OCI-LY7 (cell line): ENCODE measurements around the gene PARG. TPM values are rescaled to one million over a fixed set of nuclear protein-coding genes. Genes with fewer than 3 reads are reported as not detected.
"Not testable (repeated sequence)": the region's sequence is repeated elsewhere in the genome, so short reads cannot be mapped to it uniquely, and the experiment has no call there.

ENCODE experiments used
- BruUV-seq: library from RNA; stranded (reverse); fragments of 400-500 nt; replicated peaks from 2 replicates; lab custom pipeline; 2021; lab: Mats Ljungman, UMichigan
- CTCF ChIA-PET: fragments of 300-600 bp; sonication (Branson Sonifier 250); formaldehyde crosslinking; loops from one replicate; lab custom pipeline; 2022; ENCODE audit warnings: antibody characterized with exemption; ENCODE audit not compliant: unreplicated experiment; lab: Charles Lee
- POLR2A ChIA-PET: fragments of 300-600 bp; sonication (Branson Sonifier 250); formaldehyde crosslinking; loops from one replicate; lab custom pipeline; 2022; ENCODE audit warnings: antibody characterized with exemption; lab: Charles Lee
- DNase-seq: peaks from one replicate; pipeline ENCODE4 v3.0.0-alpha.2; 2015; ENCODE audit warnings: low spot score
- H2AFZ ChIP-seq: fragments of 200-600 bp; sonication (generic), shearing (Covaris generic); 2 replicates; pipeline ENCODE4 v1.6.1; 2014; ENCODE audit warnings: mild to moderate bottlenecking, antibody characterized with exemption, low read length, moderate library complexity
- H3K27ac ChIP-seq: fragments of 200-600 bp; sonication (generic); 2 replicates; pipeline ENCODE4 v1.5.1; 2014; ENCODE audit warnings: mixed run types, low read depth, mild to moderate bottlenecking, moderate library complexity, low read length, inconsistent platforms; ENCODE audit not compliant: poor library complexity, severe bottlenecking
- H3K36me3 ChIP-seq: fragments of 200-600 bp; sonication (generic); 2 replicates; pipeline ENCODE4 v1.6.1; 2014; ENCODE audit warnings: mild to moderate bottlenecking, antibody characterized with exemption, low read length, moderate library complexity, mixed read lengths; ENCODE audit not compliant: insufficient read depth
- H3K4me1 ChIP-seq: fragments of 200-600 bp; sonication (generic); 2 replicates; pipeline ENCODE4 v1.5.1; 2014; ENCODE audit warnings: mild to moderate bottlenecking, low read length; ENCODE audit not compliant: insufficient read depth, poor library complexity, severe bottlenecking
- H3K4me2 ChIP-seq: fragments of 200-600 bp; sonication (generic); 2 replicates; pipeline ENCODE4 v1.6.1; 2014; ENCODE audit warnings: mild to moderate bottlenecking, low read length
- H3K4me3 ChIP-seq: fragments of 200-600 bp; sonication (generic); 2 replicates; pipeline ENCODE4 v1.5.1; 2014; ENCODE audit warnings: mild to moderate bottlenecking, low read depth, low read length; ENCODE audit not compliant: poor library complexity, severe bottlenecking
- H3K79me2 ChIP-seq: fragments of 200-600 bp; sonication (generic); 2 replicates; pipeline ENCODE4 v1.6.1; 2016; ENCODE audit warnings: low read depth, mild to moderate bottlenecking, low read length, moderate library complexity, mixed read lengths; ENCODE audit not compliant: insufficient read depth
- H3K9me2 ChIP-seq: fragments of 200-600 bp; sonication (generic); 2 replicates; pipeline ENCODE4 v1.6.1; 2016; ENCODE audit warnings: mild to moderate bottlenecking, low read length, mixed read lengths; ENCODE audit not compliant: insufficient read depth
- H3K9me3 ChIP-seq: fragments of 200-600 bp; sonication (generic); 2 replicates; pipeline ENCODE4 v1.6.1; 2014; ENCODE audit warnings: mild to moderate bottlenecking, mixed run types, low read length, mixed read lengths
- H4K20me1 ChIP-seq: fragments of 200-600 bp; sonication (generic); 2 replicates; pipeline ENCODE4 v1.6.1; 2014; ENCODE audit warnings: mild to moderate bottlenecking, antibody characterized with exemption, low read length, moderate library complexity, mixed read lengths; ENCODE audit not compliant: insufficient read depth
- intact Hi-C: fragments of 100-400 bp; cut with micrococcal nuclease; formaldehyde crosslinking; loops from one replicate; pipeline ENCODE4 v1.10.0; 2022; ENCODE audit not compliant: unreplicated experiment
- total RNA-seq, 2 experiments: library from RNA; depleted of rRNA in 1 of 2; stranded (reverse); fragments of >200 nt in 1 of 2; shearing (Covaris generic) in 1 of 2; gene quantifications; 2 replicates each; pipeline ENCODE4 v1.2.3, GENCODE V29; 2014 to 2022

The PARG gene
- total RNA-seq, 2 experiments from 2014 or later = 40.5 to 46.9 TPM

- H2AFZ ChIP-seq, DNase-seq, CTCF ChIA-PET, H3K4me1 ChIP-seq, H3K4me2 ChIP-seq, H3K9me2 ChIP-seq, H3K36me3 ChIP-seq, H3K79me2 ChIP-seq, intact Hi-C loops, H3K27ac ChIP-seq, BruUV-seq, H3K4me3 ChIP-seq, POLR2A ChIA-PET, H4K20me1 ChIP-seq, H3K9me3 ChIP-seq: not testable (repeated sequence)
Observed at GRCh38 chr10:49871462-49871861, 70.4 kb downstream of the PARG start.

- H3K36me3 ChIP-seq, H4K20me1 ChIP-seq, H3K4me2 ChIP-seq, CTCF ChIA-PET, H3K9me2 ChIP-seq, intact Hi-C loops, H3K4me1 ChIP-seq, H2AFZ ChIP-seq, H3K4me3 ChIP-seq, POLR2A ChIA-PET, BruUV-seq, DNase-seq, H3K79me2 ChIP-seq, H3K27ac ChIP-seq, H3K9me3 ChIP-seq: not testable (repeated sequence)
Observed at GRCh38 chr10:49859933-49860332, 81.9 kb downstream of the PARG start.

- H3K4me3 ChIP-seq, H3K27ac ChIP-seq, CTCF ChIA-PET, intact Hi-C loops, H3K36me3 ChIP-seq, BruUV-seq, H4K20me1 ChIP-seq, H3K9me2 ChIP-seq, H3K4me1 ChIP-seq, DNase-seq, H3K4me2 ChIP-seq, H3K9me3 ChIP-seq, POLR2A ChIA-PET, H2AFZ ChIP-seq, H3K79me2 ChIP-seq: not testable (repeated sequence)
Observed at GRCh38 chr10:49858697-49859382, 83.0 kb downstream of the PARG start.

- H3K4me2 ChIP-seq, H3K27ac ChIP-seq, H3K79me2 ChIP-seq, H3K9me3 ChIP-seq, H3K9me2 ChIP-seq, H3K4me3 ChIP-seq, DNase-seq, H4K20me1 ChIP-seq, H3K4me1 ChIP-seq, H3K36me3 ChIP-seq, intact Hi-C loops, CTCF ChIA-PET, H2AFZ ChIP-seq, BruUV-seq, POLR2A ChIA-PET: not testable (repeated sequence)
Observed at GRCh38 chr10:49849520-49849919, 92.3 kb downstream of the PARG start.
